ENCODE measurements around the gene HEYL.
"Not testable (repeated sequence)": the region's sequence is repeated elsewhere in the genome, so short reads cannot be mapped to it uniquely, and the experiment has no call there.

HEYL gene

DNA sequence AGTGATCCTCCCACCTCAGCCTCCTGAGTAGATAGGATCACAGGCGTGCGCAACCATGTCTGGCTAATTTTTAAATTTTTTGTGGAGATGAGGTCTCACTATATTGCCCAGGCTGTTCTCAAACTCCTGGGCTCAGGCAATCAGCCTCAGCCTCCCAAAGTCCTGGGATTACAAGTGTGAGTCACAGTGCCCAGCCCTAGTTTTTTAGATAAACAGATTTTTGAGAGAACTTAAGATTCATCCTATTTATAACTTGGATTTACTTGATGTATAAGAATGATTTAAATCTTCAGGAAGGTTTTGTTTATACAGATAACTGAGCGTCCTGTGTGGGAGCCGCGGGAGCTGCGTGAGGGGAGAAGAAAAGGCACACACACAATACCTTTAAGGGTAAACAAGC lies 26.2 kb downstream of the HEYL start:
- Histone ChIP-seq H3K9ac (ENCODE audit: low read length) (no peak overlapping the region), H3K4me1 (ENCODE audit: control insufficient read depth, insufficient read depth, low read length) (no peaks in the 10 kb centered on the region), H3K4me3 (ENCODE audit: low read length) (no peak overlapping the region), H3K36me3 (ENCODE audit: control insufficient read depth, insufficient read depth, low read length) (no peaks in the 10 kb centered on the region), H3K27me3 (ENCODE audit: control insufficient read depth, insufficient read depth, low read length) (no peaks in the 10 kb centered on the region), H3K27ac (ENCODE audit: low read depth, low read length) (no peak overlapping the region)

GRCh38 chr1:39609618-39610331 lies 29.7 kb downstream of the HEYL start:
- Histone ChIP-seq H3K9ac (ENCODE audit: low read length) (no peak overlapping the region), H3K4me3 (ENCODE audit: low read length) (no peak overlapping the region), H3K27me3 (ENCODE audit: control insufficient read depth, insufficient read depth, low read length) (no peaks in the 10 kb centered on the region), H3K36me3 (ENCODE audit: control insufficient read depth, insufficient read depth, low read length) (no peaks in the 10 kb centered on the region), H3K27ac (ENCODE audit: low read depth, low read length) (no peak overlapping the region), H3K4me1 (ENCODE audit: control insufficient read depth, insufficient read depth, low read length) (no peaks in the 10 kb centered on the region)

GRCh38 chr1:39608921-39609320 lies 30.5 kb downstream of the HEYL start:
- no peaks in the 10 kb centered on the region for H3K4me1 ChIP-seq (ENCODE audit: control insufficient read depth, insufficient read depth, low read length)
- no peak overlapping the region for H3K4me3 ChIP-seq (ENCODE audit: low read length)
- no peaks in the 10 kb centered on the region for H3K36me3 ChIP-seq (ENCODE audit: control insufficient read depth, insufficient read depth, low read length)
- H3K27me3 ChIP-seq (ENCODE audit: control insufficient read depth, insufficient read depth, low read length) = no peaks in the 10 kb centered on the region
- no peak overlapping the region for H3K27ac ChIP-seq (ENCODE audit: low read depth, low read length)
- H3K9ac ChIP-seq (ENCODE audit: low read length) = no peak overlapping the region

DNA sequence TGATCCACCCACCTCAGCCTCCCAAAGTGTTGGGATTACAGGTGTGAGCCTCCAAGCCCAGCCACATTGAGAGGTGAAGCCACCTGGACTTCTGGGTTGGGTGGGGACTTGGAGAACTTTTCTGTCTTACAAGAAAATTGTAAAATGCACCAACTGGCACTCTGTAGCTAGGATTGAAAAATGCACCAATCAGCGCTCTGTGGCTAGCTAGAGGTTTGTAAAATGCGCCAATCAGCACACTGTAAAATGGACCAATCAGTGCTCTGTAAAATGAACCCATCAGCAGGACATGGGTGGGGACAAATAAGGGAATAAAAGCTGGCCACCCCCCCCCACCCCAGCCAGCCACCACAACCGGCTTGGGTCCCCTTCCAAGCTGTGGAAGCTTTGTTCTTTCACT lies 35.8 kb downstream of the HEYL start:
- not testable (repeated sequence) for H3K27ac ChIP-seq (ENCODE audit: low read depth, low read length); H3K9ac ChIP-seq (ENCODE audit: low read length); H3K4me1 ChIP-seq (ENCODE audit: control insufficient read depth, insufficient read depth, low read length); H3K36me3 ChIP-seq (ENCODE audit: control insufficient read depth, insufficient read depth, low read length); H3K27me3 ChIP-seq (ENCODE audit: control insufficient read depth, insufficient read depth, low read length); H3K4me3 ChIP-seq (ENCODE audit: low read length)

DNA sequence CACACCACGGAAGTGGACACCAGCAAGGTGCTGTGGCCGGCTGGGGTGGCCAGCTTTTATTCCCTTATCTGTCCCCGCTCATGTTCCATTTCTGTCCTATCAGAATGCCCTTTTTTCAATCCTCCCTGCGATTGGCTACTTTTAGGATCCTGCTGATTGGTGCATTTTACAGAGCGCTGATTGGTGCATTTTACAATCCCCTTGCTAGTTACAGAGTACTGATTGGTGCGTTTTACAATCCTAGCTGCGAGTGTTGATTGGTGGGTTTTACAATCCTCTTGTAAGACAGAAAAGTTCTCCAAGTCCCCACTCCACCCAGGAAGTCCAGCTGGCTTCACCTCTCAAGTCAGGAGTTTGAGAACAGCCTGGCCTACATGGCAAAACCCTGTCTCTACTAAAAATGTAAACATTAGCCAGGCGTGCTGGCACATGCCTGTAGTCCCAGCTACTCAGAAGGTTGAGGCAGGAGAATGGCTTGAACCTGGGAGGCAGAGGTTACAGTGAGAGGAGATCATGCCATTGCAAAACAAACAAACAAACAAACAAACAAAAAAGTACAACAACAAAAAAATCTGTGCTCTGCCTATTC lies 37.7 kb downstream of the HEYL start:
- not testable (repeated sequence) for H3K36me3 ChIP-seq (ENCODE audit: control insufficient read depth, insufficient read depth, low read length); H3K27ac ChIP-seq (ENCODE audit: low read depth, low read length); H3K4me1 ChIP-seq (ENCODE audit: control insufficient read depth, insufficient read depth, low read length); H3K9ac ChIP-seq (ENCODE audit: low read length); H3K4me3 ChIP-seq (ENCODE audit: low read length); H3K27me3 ChIP-seq (ENCODE audit: control insufficient read depth, insufficient read depth, low read length)

- H3K4me1 ChIP-seq (ENCODE audit: control insufficient read depth, insufficient read depth, low read length) = no peaks in the 10 kb centered on the region
- H3K27me3 ChIP-seq (ENCODE audit: control insufficient read depth, insufficient read depth, low read length) = no peaks in the 10 kb centered on the region
These were observed 43.3 kb downstream of the HEYL start for GRCh38 chr1:39596163-39596562.

GRCh38 chr1:39593386-39593785 lies 46.1 kb downstream of the HEYL start:
- Histone ChIP-seq H3K4me3 (ENCODE audit: low read length) (no peak overlapping the region), H3K4me1 (ENCODE audit: control insufficient read depth, insufficient read depth, low read length) (no peaks in the 10 kb centered on the region), H3K27me3 (ENCODE audit: control insufficient read depth, insufficient read depth, low read length) (no peaks in the 10 kb centered on the region), H3K36me3 (ENCODE audit: control insufficient read depth, insufficient read depth, low read length) (no peaks in the 10 kb centered on the region), H3K27ac (ENCODE audit: low read depth, low read length) (no peak overlapping the region), H3K9ac (ENCODE audit: low read length) (no peak overlapping the region)

More at GRCh38 chr1:39596163-39596562, 43.3 kb downstream of the HEYL start:
- no peak overlapping the region for H3K9ac ChIP-seq (ENCODE audit: low read length)
- H3K36me3 ChIP-seq (ENCODE audit: control insufficient read depth, insufficient read depth, low read length) = no peaks in the 10 kb centered on the region
- no peak overlapping the region for H3K4me3 ChIP-seq (ENCODE audit: low read length)
- H3K27ac ChIP-seq (ENCODE audit: low read depth, low read length) = no peak overlapping the region

- no peak overlapping the region for H3K9ac ChIP-seq (ENCODE audit: low read length)
- no peaks in the 10 kb centered on the region for H3K27me3 ChIP-seq (ENCODE audit: control insufficient read depth, insufficient read depth, low read length)
- H3K4me1 ChIP-seq (ENCODE audit: control insufficient read depth, insufficient read depth, low read length) = no peaks in the 10 kb centered on the region
- no peak overlapping the region for H3K27ac ChIP-seq (ENCODE audit: low read depth, low read length)
- no peaks in the 10 kb centered on the region for H3K36me3 ChIP-seq (ENCODE audit: control insufficient read depth, insufficient read depth, low read length)
- no peak overlapping the region for H3K4me3 ChIP-seq (ENCODE audit: low read length)
These were observed 47.4 kb downstream of the HEYL start for GRCh38 chr1:39592069-39592468.

DNA sequence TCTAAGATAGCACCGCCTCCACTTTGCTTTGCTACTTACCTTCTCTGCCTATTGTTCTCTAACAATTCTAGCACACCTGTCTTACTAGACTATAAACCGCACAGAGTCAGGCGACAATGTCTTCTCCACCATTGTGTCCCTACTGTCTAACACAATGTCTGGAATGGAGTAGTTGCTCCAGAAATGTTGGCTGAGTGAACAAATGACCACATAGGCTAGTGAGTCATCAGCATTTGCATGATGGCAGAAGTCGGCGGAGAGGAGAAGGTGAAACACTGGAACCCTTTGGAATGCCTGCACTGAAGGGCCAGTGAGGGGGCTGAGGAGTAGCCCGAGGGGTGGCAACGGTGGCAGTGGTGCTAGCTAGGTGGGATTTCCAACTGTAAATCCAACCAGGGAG lies 48.9 kb downstream of the HEYL start:
- no peak overlapping the region for H3K4me3 ChIP-seq (ENCODE audit: low read length)
- no peak overlapping the region for H3K9ac ChIP-seq (ENCODE audit: low read length)
- H3K36me3 ChIP-seq (ENCODE audit: control insufficient read depth, insufficient read depth, low read length) = no peaks in the 10 kb centered on the region
- no peak overlapping the region for H3K27ac ChIP-seq (ENCODE audit: low read depth, low read length)
- H3K27me3 ChIP-seq (ENCODE audit: control insufficient read depth, insufficient read depth, low read length) = no peaks in the 10 kb centered on the region
- no peaks in the 10 kb centered on the region for H3K4me1 ChIP-seq (ENCODE audit: control insufficient read depth, insufficient read depth, low read length)

DNA sequence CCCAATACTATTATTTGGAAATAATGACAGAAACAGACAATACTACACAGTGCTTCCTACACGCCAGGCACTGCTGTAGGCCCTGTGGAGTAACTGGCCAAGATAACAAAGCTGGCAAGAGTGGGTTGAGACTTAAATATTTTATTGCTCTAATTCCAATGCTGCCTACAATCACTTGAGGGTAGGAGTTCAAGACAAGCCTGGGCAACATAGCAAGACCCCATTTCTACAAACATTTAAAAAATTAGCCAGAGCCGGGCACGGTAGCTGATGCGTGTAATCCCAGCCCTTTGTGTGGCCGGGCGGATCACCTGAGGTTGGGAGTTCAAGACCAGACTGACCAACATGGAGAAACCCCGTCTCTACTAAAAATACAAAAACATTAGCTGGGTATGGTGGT lies 53.5 kb downstream of the HEYL start:
- no peak overlapping the region for H3K9ac ChIP-seq (ENCODE audit: low read length)
- no peaks in the 10 kb centered on the region for H3K36me3 ChIP-seq (ENCODE audit: control insufficient read depth, insufficient read depth, low read length)
- H3K4me3 ChIP-seq (ENCODE audit: low read length) = no peak overlapping the region
- H3K27ac ChIP-seq (ENCODE audit: low read depth, low read length) = no peak overlapping the region
- no peaks in the 10 kb centered on the region for H3K27me3 ChIP-seq (ENCODE audit: control insufficient read depth, insufficient read depth, low read length)
- H3K4me1 ChIP-seq (ENCODE audit: control insufficient read depth, insufficient read depth, low read length) = no peaks in the 10 kb centered on the region

DNA sequence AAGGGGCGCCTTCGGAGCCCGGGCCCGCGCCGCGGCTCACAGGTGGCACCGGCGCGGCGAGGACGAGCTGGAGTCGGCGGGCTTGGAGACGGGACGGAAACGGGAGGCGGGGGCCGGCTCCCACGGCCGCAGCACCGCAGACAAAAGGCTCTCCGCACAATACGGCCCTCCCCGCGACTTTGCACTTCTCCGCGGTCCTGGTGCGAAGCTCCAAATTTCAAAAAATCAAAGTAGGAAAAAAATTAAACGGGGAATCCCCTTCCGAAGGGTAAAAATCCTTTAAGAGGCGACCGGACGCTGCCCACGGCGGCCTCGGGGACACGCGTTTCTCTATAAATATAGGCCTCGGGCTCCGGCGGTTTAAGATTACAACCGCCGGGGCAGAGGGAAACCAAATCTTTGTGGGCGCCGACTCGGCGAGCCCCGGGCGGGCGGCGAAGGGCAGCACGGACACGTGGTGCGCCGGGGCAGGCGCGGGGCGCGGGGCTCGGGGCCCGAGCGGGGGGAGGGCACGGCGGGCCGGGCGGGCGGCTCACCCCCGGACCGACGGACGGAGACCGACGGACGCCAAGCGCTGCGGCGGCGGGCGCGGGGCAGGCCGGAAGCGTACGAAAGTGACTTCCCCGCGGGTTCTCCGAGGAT lies 63.3 kb downstream of the HEYL start:
- H3K4me3 ChIP-seq (ENCODE audit: low read length) = peak overlapping the region; percentile 87
- H3K36me3 ChIP-seq (ENCODE audit: control insufficient read depth, insufficient read depth, low read length) = peaks cover 13% of the 10 kb centered on the region
- peak overlapping the region; percentile 61 for H3K9ac ChIP-seq (ENCODE audit: low read length)
- peak overlapping the region; percentile 75 for H3K27ac ChIP-seq (ENCODE audit: low read depth, low read length)
- H3K27me3 ChIP-seq (ENCODE audit: control insufficient read depth, insufficient read depth, low read length) = no peaks in the 10 kb centered on the region
- peaks cover 17% of the 10 kb centered on the region for H3K4me1 ChIP-seq (ENCODE audit: control insufficient read depth, insufficient read depth, low read length)

DNA sequence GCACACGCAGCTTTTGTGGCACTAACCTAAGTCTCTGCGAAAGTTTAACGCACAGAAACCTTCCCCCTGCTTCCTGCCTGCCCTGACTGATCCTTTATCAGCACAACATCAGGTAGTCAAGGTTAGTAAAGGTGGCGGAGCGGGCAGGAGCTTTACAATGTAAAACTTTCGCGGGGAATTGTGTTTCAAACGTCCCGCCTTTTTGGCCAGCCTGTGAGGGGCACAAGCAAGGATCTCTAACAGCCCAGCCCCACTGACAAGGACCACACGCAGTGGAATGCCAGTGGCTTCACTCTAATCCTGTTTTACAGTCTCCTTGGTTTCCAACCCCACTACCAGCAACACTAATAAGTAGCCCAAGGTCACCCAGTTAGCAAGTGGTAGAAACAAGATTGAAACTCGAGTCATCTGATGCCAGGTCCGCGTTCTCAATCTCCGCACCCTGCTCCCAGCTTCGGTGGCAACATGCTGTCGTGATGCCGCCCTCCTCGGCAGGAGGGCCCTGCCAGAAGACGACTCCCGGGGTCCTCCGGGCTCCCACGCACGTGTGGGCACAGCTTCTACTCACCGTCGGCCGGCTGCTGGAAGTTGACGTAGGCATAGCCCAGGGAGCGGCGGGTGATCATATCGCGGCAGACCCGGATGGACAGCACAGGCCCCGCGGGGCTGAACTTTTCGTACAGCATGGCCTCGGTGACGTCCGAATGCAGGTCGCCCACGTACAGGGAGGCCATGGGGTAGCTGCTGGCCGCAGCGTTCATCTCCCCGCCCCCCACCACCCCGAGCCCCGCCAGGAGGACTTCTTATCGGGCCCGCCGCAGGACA lies 64.0 kb downstream of the HEYL start:
- Histone ChIP-seq H3K27me3 (ENCODE audit: control insufficient read depth, insufficient read depth, low read length) (no peaks in the 10 kb centered on the region), H3K4me3 (ENCODE audit: low read length) (peak overlapping the region; percentile 87)

More for the DNA sequence above, 64.0 kb downstream of the HEYL start:
- H3K27ac ChIP-seq (ENCODE audit: low read depth, low read length) = peak overlapping the region; percentile 75
- H3K4me1 ChIP-seq (ENCODE audit: control insufficient read depth, insufficient read depth, low read length) = peaks cover 17% of the 10 kb centered on the region
- peak overlapping the region; percentile 61 for H3K9ac ChIP-seq (ENCODE audit: low read length)
- H3K36me3 ChIP-seq (ENCODE audit: control insufficient read depth, insufficient read depth, low read length) = peaks cover 19% of the 10 kb centered on the region
